B cell (primary cell): ENCODE results near the gene HOMER2. TPM values are rescaled to one million over a fixed set of nuclear protein-coding genes. Genes with fewer than 3 reads are reported as not detected.

ENCODE experiments used
- ATAC-seq: fragments of 200-7000 bp; cut with Tn5 transposase; one replicate; pipeline ENCODE4 v1.10.0; 2021; ENCODE audit warnings: low read depth, mild to moderate bottlenecking, moderate number of reproducible peaks, moderate library complexity
- CTCF ChIA-PET: fragments of 350-600 bp; sonication (Branson Sonifier 250); formaldehyde crosslinking; loops from one replicate; lab custom pipeline; 2021; ENCODE audit warnings: antibody characterized with exemption, inconsistent platforms; lab: Charles Lee
- POLR2A ChIA-PET: fragments of 350-600 bp; sonication (Branson Sonifier 250); formaldehyde crosslinking; loops from one replicate; lab custom pipeline; 2021; ENCODE audit warnings: antibody characterized with exemption; lab: Charles Lee
- DNase-seq: peaks from one replicate; pipeline ENCODE4 v3.0.0; 2013
- H2AFZ ChIP-seq: 2 replicates; pipeline ENCODE4 v1.6.1; 2012; ENCODE audit warnings: mild to moderate bottlenecking, low read depth, low read length; ENCODE audit not compliant: insufficient read depth, poor library complexity, severe bottlenecking
- H3K27ac ChIP-seq, 2 donors: 1 replicate in 1 of 2; 2 replicates in 1 of 2; pipeline ENCODE4 v1.5.1; 2012 to 2013; ENCODE audit warnings: low read length in 2 of 2, mild to moderate bottlenecking in 2 of 2, moderate library complexity in 1 of 2
- H3K27me3 ChIP-seq, 4 experiments: fragments of 200-600 bp in 1 of 4; sonication (generic) in 1 of 4; replicated peaks in 1 of 4; 1 replicate in 2 of 4; 2 replicates in 2 of 4; pipeline versions ENCODE4 v1.6.1 to v1.7.0; 2013 to 2016; ENCODE audit warnings: low read length in 3 of 4, mild to moderate bottlenecking in 2 of 4, mixed read lengths in 1 of 4, moderate library complexity in 1 of 4; ENCODE audit not compliant: insufficient read depth in 4 of 4, control insufficient read depth in 3 of 4; ENCODE audit errors: control extremely low read depth in 1 of 4
- H3K36me3 ChIP-seq, 2 experiments: replicated peaks in 1 of 2; 1 replicate in 1 of 2; 2 replicates in 1 of 2; pipeline versions ENCODE4 v1.6.1 to v1.7.1; 2013; ENCODE audit warnings: low read length in 1 of 2; ENCODE audit not compliant: insufficient read depth in 2 of 2, control insufficient read depth in 1 of 2; ENCODE audit errors: control extremely low read depth in 1 of 2, extremely low read depth in 1 of 2
- H3K4me1 ChIP-seq, 2 donors: fragments of 200-600 bp in 1 of 2; sonication (generic) in 1 of 2; 1 replicate in 1 of 2; 2 replicates in 1 of 2; pipeline versions ENCODE4 v1.5.1 to v1.6.1; 2013 to 2017; ENCODE audit warnings: low read length in 2 of 2; ENCODE audit not compliant: control insufficient read depth in 2 of 2, insufficient read depth in 2 of 2
- H3K4me2 ChIP-seq: replicated peaks from 2 replicates; pipeline ENCODE3; 2012; ENCODE audit warnings: mild to moderate bottlenecking, low read depth, low read length; ENCODE audit not compliant: poor library complexity, severe bottlenecking
- H3K4me3 ChIP-seq, 5 experiments: fragments of 200-600 bp in 1 of 5; sonication (generic) in 1 of 5; 1 replicate in 3 of 5; 2 replicates in 2 of 5; pipeline versions ENCODE4 v1.5.1 to v1.7.0; 2011 to 2016; ENCODE audit warnings: low read length in 4 of 5, mild to moderate bottlenecking in 4 of 5, low read depth in 2 of 5, control low read depth in 1 of 5, moderate library complexity in 1 of 5; ENCODE audit not compliant: insufficient read depth in 1 of 5; ENCODE audit errors: control extremely low read depth in 1 of 5, extremely low read depth in 1 of 5
- H3K79me2 ChIP-seq: fragments of 200-600 bp; sonication (generic); one replicate; pipeline ENCODE4 v1.6.0; 2016; ENCODE audit warnings: low read length; ENCODE audit not compliant: control insufficient read depth, insufficient read depth
- H3K9ac ChIP-seq: fragments of 200-600 bp; sonication (generic); 2 replicates; pipeline ENCODE4 v1.6.1; 2017; ENCODE audit warnings: mild to moderate bottlenecking, low read length, moderate library complexity
- H3K9me3 ChIP-seq, 3 donors: one replicate each; pipeline versions ENCODE4 v1.6.1 to v1.7.1; 2013; ENCODE audit warnings: low read length in 2 of 3; ENCODE audit not compliant: control insufficient read depth in 2 of 3, insufficient read depth in 1 of 3; ENCODE audit errors: control extremely low read depth in 1 of 3
- H4K20me1 ChIP-seq: 2 replicates; pipeline ENCODE4 v1.6.0; 2012; ENCODE audit warnings: mild to moderate bottlenecking, low read length; ENCODE audit not compliant: insufficient read depth, control insufficient read depth, poor library complexity, severe bottlenecking
- H3K27ac Mint-ChIP-seq: one replicate; pipeline ENCODE4 v1.8.0; 2021; ENCODE audit warnings: mixed read lengths
- H3K27me3 Mint-ChIP-seq: one replicate; pipeline ENCODE4 v1.8.0; 2021; ENCODE audit warnings: mixed read lengths
- H3K4me1 Mint-ChIP-seq: one replicate; pipeline ENCODE4 v1.8.0; 2021; ENCODE audit warnings: mixed read lengths
- H3K4me3 Mint-ChIP-seq: one replicate; pipeline ENCODE4 v1.8.0; 2021; ENCODE audit warnings: mixed read lengths
- H3K9me3 Mint-ChIP-seq: one replicate; pipeline ENCODE4 v1.8.0; 2022; ENCODE audit warnings: mixed read lengths; ENCODE audit not compliant: insufficient read depth
- CTCF ChIP-seq: fragments of 200-600 bp; IDR thresholded peaks from one replicate; pipeline ENCODE4 v1.8.0; 2022; ENCODE audit warnings: antibody characterized with exemption, mild to moderate bottlenecking
- EZH2 ChIP-seq: IDR thresholded peaks from 2 replicates; pipeline ENCODE4 v1.6.1; 2012; ENCODE audit warnings: borderline replicate concordance, low read depth, mild to moderate bottlenecking, moderate library complexity, low read length; ENCODE audit not compliant: insufficient read depth, poor library complexity, severe bottlenecking
- WGBS: methylation state at CpG from one replicate; pipeline ENCODE4 v1.1.5; 2013; ENCODE audit warnings: missing lambda C conversion rate; ENCODE audit not compliant: insufficient coverage; 5-methylcytosine and 5-hydroxymethylcytosine counted together
- intact Hi-C: fragments of 100-400 bp; cut with micrococcal nuclease; formaldehyde crosslinking; loops from one replicate; pipeline ENCODE4 v1.10.0; 2022
- polyA plus RNA-seq: library from polyadenylated mRNA; depleted of rRNA; stranded (reverse); fragments of >200 nt; gene quantifications from 2 replicates; pipeline ENCODE4 v1.2.3, GENCODE V29; 2012
- total RNA-seq, 2 donors: library from RNA; stranded (reverse); fragments of 120-200 nt in 1 of 2; gene quantifications; 1 replicate in 1 of 2; 2 replicates in 1 of 2; pipeline versions ENCODE4 v1.2.3 to v1.2.4, GENCODE V29; 2013 to 2022

HOMER2 gene
- total and polyA plus RNA-seq, 2 donors (not counting 1 experiment from before 2014, with no cell fraction given), result 5.7 to 19.5 TPM

- H3K4me1 Mint-ChIP-seq, result peaks cover 7% of the 10 kb centered on the region
- no peak overlapping the region for H3K27ac Mint-ChIP-seq
Measured at GRCh38 chr15:82995938-82996337, 43.4 kb upstream of the HOMER2 start.

DNA sequence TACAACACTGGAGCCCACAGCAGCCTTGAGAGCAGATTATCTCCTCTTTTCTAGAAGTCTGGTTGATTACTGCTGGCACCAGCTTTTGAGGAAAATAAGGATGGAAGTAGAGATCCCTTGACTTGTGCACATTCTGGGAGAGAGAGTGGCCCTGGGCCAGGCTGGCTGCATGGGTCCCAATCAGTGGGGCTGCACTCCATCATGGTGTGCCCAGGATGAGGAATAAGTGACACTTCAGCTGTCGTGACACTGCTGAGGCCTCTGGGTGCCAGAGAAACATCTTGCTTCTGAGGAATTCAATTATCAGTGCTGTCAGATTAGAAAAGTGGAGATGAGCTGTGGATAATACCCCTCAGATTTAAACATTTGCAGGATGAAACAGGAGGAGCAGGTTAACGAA is 42.6 kb upstream of the HOMER2 start:
- POLR2A ChIA-PET, result no interaction called here
- Mint-ChIP-seq H3K9me3 (no peaks in the 10 kb centered on the region), H3K4me3 (no peak overlapping the region), H3K4me1 (peaks cover 3% of the 10 kb centered on the region), H3K27me3 (no peaks in the 10 kb centered on the region), H3K27ac (no peak overlapping the region)
- TF ChIP-seq CTCF (no peak), EZH2 (no peak)
- ATAC-seq (no peak), DNase-seq (no peak)
- CTCF ChIA-PET, result interaction anchor here (1.1 to 1.7 kb wide), 3 partner anchors 15 to 150 kb away, joined by 3 read pairs; no protein-coding TSS in a partner anchor
- intact Hi-C loops, result no loop called here
- Histone ChIP-seq H3K4me1 (peaks cover 4 to 5% of the 10 kb centered on the region in 2 donors), H3K79me2 (no peaks in the 10 kb centered on the region), H3K4me2 (no peak overlapping the region), H4K20me1 (no peaks in the 10 kb centered on the region), H3K9ac (no peak overlapping the region), H3K27ac (no peak overlapping the region), H3K9me3 (no peaks in the 10 kb centered on the region), H2AFZ (no peak overlapping the region), H3K36me3 (peaks cover 1 to 5% of the 10 kb centered on the region in 2 experiments), H3K27me3 (no peaks in the 10 kb centered on the region), H3K4me3 (no peak overlapping the region)
- 100% methylated on average over 2 of the region's 2 CpGs for WGBS

More at GRCh38 chr15:82995938-82996337, 43.4 kb upstream of the HOMER2 start:
- ChIA-PET POLR2A (no interaction called here), CTCF (interaction anchor here (1.1 to 1.7 kb wide), 3 partner anchors 14 to 151 kb away, joined by 3 read pairs; no protein-coding TSS in a partner anchor)
- Histone ChIP-seq H3K4me1 (peaks cover 6 to 8% of the 10 kb centered on the region in 2 donors), H3K27ac (no peak overlapping the region), H2AFZ (no peak overlapping the region), H3K36me3 (peaks cover 1 to 5% of the 10 kb centered on the region in 2 experiments), H3K27me3 (no peaks in the 10 kb centered on the region), H3K4me3 (no peak overlapping the region), H3K9ac (no peak overlapping the region), H3K4me2 (no peak overlapping the region), H4K20me1 (no peaks in the 10 kb centered on the region), H3K9me3 (no peaks in the 10 kb centered on the region), H3K79me2 (no peaks in the 10 kb centered on the region)
- H3K9me3 Mint-ChIP-seq, result no peaks in the 10 kb centered on the region
- no CpG with 5 or more reads among the region's 3 CpGs for WGBS
- no peak for DNase-seq
- H3K4me3 Mint-ChIP-seq, result no peak overlapping the region
- intact Hi-C loops, result no loop called here
- no peaks in the 10 kb centered on the region for H3K27me3 Mint-ChIP-seq
- no peak for ATAC-seq
- no peak for TF ChIP-seq EZH2
- no peak for TF ChIP-seq CTCF
